GM21526 (cell line): ENCODE measurements around the gene STMN1.

ENCODE experiments used
- ATAC-seq: cut with Tn5 transposase; IDR thresholded peaks from one replicate; pipeline ENCODE4 v1.9.1; 2021; ENCODE audit warnings: moderate library complexity; ENCODE audit not compliant: unreplicated experiment, low FRiP score

Gene STMN1

GRCh38 chr1:25896266-25896665 lies 10.0 kb downstream of the STMN1 start:
- ATAC-seq = no peak

GRCh38 chr1:25895365-25895990 lies 10.7 kb downstream of the STMN1 start:
- peak; percentile 81 for ATAC-seq

- ATAC-seq = no peak
These were observed 13.1 kb downstream of the STMN1 start for GRCh38 chr1:25893116-25893515.

GRCh38 chr1:25891606-25892005 lies 14.6 kb downstream of the STMN1 start:
- ATAC-seq = no peak

- ATAC-seq = no peak
These were observed 15.8 kb downstream of the STMN1 start for GRCh38 chr1:25890239-25891034.

DNA sequence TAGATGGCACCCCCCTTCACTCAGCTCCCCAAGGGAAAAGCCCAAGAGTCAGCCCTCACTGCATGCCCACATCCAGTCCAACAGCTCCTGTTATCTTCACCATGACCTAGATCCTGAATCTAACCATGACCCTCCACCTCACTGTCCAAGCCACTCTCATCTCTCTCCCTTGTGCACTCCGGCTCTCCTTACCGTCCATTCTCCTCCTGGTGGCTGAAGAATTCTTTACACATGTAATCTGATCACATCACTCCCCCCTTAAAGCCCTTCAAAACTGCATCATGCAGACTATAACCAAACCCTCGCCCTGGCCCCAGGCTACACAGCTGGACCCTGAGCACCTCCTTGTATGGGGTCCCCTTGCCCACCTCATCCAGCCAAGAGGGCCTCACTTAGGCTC lies 16.7 kb downstream of the STMN1 start:
- no peak for ATAC-seq

GRCh38 chr1:25888426-25888987 lies 17.7 kb downstream of the STMN1 start:
- ATAC-seq = no peak

- no peak for ATAC-seq
These were observed 20.6 kb downstream of the STMN1 start for GRCh38 chr1:25885602-25886001.

GRCh38 chr1:25881266-25881665 lies 25.0 kb downstream of the STMN1 start:
- no peak for ATAC-seq

- ATAC-seq = no peak
These were observed 25.7 kb downstream of the STMN1 start for GRCh38 chr1:25880518-25880917.

DNA sequence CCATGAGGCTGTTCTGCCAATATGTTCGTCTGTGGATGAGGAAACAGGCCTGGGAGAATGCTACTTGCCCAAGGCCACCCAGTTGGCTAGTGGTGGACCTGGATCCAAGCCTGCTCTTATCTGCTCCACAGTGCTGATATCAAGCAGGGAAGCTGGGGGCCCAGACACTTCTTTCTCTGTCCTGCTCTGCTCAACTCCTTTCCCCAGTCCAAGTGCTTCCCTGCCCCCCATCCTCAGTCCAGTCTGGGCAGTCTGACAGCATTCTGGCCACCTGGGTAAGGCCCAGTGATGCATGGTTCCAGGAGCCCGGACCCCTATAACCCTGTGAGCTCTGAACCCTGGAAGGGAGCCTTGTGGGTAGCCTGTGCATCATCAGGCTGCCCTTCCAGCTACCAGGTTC lies 26.5 kb downstream of the STMN1 start:
- ATAC-seq = no peak

DNA sequence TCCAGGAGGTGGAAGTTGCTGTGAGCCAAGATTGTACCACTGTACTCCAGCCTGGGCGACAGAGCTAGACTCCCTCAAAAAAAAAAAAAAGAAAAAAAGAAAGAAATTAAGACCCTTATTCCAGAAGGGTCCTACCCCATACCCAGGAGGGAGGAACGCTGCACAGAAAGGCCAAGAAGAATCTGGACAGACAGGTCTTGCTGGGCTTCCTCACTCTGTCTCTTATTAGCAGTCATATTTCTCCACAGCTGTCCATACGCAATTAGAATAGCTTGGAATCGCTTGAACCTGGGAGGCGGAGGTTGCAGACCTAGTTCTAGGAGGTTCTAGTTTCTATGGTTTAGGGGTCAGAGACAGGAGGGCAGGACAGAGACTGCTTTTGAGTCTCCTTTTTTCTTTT lies 27.5 kb downstream of the STMN1 start:
- ATAC-seq = no peak

DNA sequence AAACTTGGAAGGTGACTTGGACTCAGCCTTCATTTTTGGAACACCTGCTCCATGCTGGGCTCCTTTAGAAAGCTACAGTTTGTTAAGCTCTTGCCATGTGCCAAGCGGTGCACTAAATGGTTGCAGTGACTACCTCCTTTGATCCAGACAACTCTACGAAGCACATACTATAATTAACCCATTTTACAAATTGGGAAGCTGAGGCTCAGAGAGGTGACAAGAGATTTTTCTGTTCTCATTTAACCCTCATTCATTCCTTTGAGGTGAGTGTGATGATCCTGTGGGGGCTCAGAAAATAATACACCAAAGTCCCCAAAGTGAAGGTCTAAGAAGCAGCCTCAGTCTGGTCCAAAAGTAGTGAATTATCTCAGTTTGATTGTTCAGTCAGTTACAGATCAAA lies 29.1 kb downstream of the STMN1 start:
- no peak for ATAC-seq

GRCh38 chr1:25876693-25877077 lies 29.5 kb downstream of the STMN1 start:
- ATAC-seq = no peak

DNA sequence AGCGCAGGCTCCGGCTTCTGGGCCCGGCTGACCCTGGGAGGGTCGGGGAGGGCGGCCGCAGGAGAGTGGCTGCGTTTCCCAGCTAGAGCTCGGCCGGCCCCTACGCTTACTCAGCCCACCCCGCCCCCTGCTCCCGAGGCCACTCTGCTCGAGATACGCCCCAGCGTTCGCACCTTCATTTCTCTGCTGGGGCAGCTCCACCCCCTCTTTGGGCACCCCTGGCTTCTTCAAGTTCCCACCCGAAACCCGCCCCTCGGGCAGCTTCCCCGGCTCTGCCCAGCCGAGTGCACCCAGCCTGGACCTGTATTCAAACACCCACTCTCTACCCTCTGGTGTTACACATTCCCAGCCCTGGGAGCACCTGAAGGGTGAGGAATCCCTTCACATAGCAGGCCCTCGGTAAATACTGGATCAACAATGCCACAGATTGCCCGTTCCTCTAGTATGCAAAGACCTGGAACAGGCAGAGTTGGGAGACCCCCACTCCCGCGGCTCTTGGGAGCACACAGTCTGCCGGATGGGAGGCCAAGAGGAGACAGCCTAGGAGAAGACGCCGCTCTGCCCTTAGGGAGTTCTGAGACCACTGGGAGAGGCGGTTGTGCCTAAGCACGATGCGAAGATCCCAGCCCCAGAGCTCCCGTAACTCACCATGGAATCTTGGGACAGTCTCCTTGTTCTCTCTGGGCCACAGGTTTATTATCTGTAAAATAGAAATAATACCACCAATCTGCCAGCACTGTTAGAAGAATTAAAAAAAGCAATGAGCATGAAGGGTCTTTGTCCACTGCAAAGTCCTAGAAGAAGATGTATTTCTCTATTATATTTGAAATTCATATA lies 30.1 kb downstream of the STMN1 start:
- no peak for ATAC-seq

DNA sequence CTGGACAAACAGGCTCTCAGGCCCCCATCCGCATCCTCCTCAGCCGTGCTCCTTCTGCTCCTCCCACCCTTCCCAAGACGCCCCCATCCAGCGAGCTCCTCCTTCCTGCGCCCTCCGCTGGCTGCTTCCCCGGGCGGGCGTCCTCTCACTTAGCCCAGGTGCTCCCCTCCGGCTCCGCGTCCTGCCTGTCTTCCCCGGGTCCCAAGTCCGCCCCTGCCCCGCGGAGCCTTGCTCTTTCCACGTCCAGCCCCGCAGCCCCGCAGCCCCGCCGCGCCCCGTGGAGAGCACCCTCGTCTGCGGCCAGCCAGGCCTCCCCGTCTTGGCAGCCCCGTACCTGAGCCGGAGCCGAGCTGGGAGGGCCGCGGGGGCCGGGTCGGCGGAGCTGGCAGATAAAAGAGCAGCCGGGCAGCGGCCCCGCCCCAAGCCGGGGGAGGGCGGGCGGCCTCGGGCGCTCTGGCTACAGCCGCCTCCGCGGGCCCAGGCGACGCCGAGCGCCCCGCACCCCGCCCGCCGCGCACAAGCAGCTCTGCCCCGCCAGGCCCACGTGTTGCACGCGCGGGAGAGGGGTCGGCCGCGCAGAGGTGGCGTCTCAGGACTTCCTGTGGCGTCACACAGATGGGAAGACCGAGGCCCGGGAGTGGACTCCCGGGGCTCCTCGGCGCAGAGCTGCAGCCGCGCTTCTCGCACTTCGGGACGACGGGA lies 30.9 kb downstream of the STMN1 start, which contains the start of gene PAQR7:
Gene PAQR7 (minus strand): TSS at position 555 of the 702 bp plus-strand sequence. CDS start 11,869 bp downstream, outside the sequence.
- ATAC-seq = no peak

DNA sequence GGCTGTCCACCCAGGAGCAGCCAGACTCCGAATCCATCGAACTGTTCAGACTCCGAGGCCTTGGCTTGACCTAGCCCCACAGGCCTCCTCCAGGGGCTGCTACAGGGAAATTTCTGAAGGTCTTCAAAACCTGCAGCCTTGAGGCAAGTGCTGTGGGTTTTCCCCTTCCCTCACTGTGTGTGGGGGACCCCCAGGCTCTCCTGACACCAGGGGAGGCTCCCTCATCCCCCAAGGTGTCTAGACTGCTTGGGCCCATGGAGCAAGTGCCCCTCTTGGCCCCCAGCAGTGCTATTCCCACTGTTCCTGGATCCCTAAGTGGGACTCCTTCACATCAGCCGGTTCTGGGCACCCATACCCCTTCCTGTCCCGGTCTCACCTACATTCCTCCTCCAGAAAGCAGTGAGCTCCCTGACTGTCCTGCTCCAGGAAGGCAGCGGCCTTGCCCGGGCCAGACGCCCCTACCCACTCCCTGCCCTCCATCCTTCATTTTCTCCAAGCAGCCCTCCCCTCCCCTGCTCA lies 31.5 kb downstream of the STMN1 start:
- no peak for ATAC-seq

DNA sequence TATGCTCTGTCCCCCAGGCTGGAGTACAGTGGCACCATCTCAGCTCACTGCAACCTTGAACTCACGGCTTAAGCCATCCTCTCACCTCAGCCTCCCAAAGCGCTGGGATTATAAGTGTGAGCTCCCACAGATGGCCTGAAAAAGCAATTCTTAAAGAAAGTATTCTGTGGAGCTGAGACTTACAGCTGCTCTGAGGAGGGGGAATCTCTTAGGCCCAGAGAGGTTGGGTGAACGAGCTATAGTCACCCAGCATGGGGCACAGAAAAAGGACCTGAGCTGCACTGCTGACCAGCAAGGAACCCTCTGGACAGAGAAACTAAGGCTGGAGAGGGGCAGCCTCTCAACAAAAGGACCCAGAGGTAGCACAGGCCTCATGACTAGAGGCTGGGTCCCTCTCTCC lies 32.0 kb downstream of the STMN1 start:
- ATAC-seq = no peak

- no peak for ATAC-seq
These were observed 33.1 kb downstream of the STMN1 start for GRCh38 chr1:25873120-25873519.

DNA sequence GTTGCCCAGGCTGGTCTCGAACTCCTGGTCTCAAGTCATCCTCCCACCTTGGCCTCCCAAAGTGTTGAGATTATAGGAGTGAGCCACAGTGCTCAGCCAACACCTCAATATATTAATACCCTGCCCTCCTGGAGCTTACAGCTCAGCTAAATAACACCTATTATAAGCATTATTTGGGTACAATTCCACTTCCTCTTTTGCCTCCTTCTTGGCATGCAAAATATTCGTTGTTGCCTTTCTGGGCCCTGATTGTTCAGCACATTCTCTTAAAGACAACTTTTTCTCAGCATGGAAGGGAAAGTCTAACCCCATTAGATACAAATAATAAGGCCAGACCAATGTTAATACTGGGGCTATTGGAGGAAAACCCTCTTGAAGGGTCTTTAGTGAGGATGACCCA lies 33.5 kb downstream of the STMN1 start:
- no peak for ATAC-seq
